Keratinocyte (primary cell): ENCODE results near the gene PLEKHH1. TPM values are rescaled to one million over a fixed set of nuclear protein-coding genes. Genes with fewer than 3 reads are reported as not detected.

Source experiments
- DNase-seq: peaks from one replicate; pipeline ENCODE4 v3.0.0-alpha.2; 2011; ENCODE audit warnings: low read depth, missing footprints, low spot score
- FAIRE-seq: peaks from 2 replicates; lab custom pipeline; 2011; peaks lifted over from hg19 to GRCh38; lab: Jason Lieb, UNC
- H2AFZ ChIP-seq: 2 replicates; pipeline ENCODE4 v1.6.0; 2012; ENCODE audit warnings: low read length, control low read depth, inconsistent platforms; ENCODE audit not compliant: control insufficient read depth
- H3K27ac ChIP-seq: 2 replicates; pipeline ENCODE4 v1.5.1; 2011; ENCODE audit warnings: low read length; ENCODE audit not compliant: control insufficient read depth, insufficient read depth
- H3K27me3 ChIP-seq: 3 replicates; pipeline ENCODE4 v1.6.0; 2011; ENCODE audit warnings: low read length; ENCODE audit not compliant: control insufficient read depth, insufficient read depth; ENCODE audit errors: extremely low read depth
- H3K36me3 ChIP-seq, 2 experiments: 2 replicates in 1 of 2; 3 replicates in 1 of 2; pipeline ENCODE4 v1.5.1; 2011; ENCODE audit warnings: low read length in 2 of 2, mild to moderate bottlenecking in 1 of 2; ENCODE audit not compliant: control insufficient read depth in 2 of 2, insufficient read depth in 2 of 2; ENCODE audit errors: extremely low read depth in 1 of 2
- H3K4me1 ChIP-seq: 3 replicates; pipeline ENCODE4 v1.5.1; 2011; ENCODE audit warnings: low read length; ENCODE audit not compliant: control insufficient read depth, insufficient read depth; ENCODE audit errors: extremely low read depth
- H3K4me2 ChIP-seq: 3 replicates; pipeline ENCODE4 v1.6.0; 2011; ENCODE audit warnings: low read depth, low read length; ENCODE audit not compliant: control insufficient read depth, insufficient read depth; ENCODE audit errors: extremely low read depth
- H3K4me3 ChIP-seq, 3 experiments: fragments of 200-600 bp in 1 of 3; sonication (generic) in 1 of 3; 2 replicates in 2 of 3; 3 replicates in 1 of 3; pipeline ENCODE4 v1.5.1; 2011 to 2016; ENCODE audit warnings: low read length in 3 of 3, mild to moderate bottlenecking in 3 of 3, control low read depth in 2 of 3, inconsistent platforms in 1 of 3, low read depth in 1 of 3, mixed read lengths in 1 of 3, mixed run types in 1 of 3, moderate library complexity in 1 of 3; ENCODE audit not compliant: control insufficient read depth in 2 of 3, insufficient read depth in 2 of 3; ENCODE audit errors: extremely low read depth in 1 of 3
- H3K79me2 ChIP-seq: 2 replicates; pipeline ENCODE4 v1.6.0; 2012; ENCODE audit warnings: low read length; ENCODE audit not compliant: control insufficient read depth, insufficient read depth
- H3K9ac ChIP-seq: 3 replicates; pipeline ENCODE4 v1.6.0; 2011; ENCODE audit warnings: low read length; ENCODE audit not compliant: control insufficient read depth, insufficient read depth; ENCODE audit errors: extremely low read depth
- H3K9me1 ChIP-seq: 3 replicates; pipeline ENCODE4 v1.6.0; 2011; ENCODE audit warnings: low read length; ENCODE audit not compliant: control insufficient read depth, insufficient read depth; ENCODE audit errors: extremely low read depth
- H3K9me3 ChIP-seq: 2 replicates; pipeline ENCODE4 v1.5.1; 2012; ENCODE audit warnings: low read depth, low read length; ENCODE audit not compliant: control insufficient read depth
- H4K20me1 ChIP-seq: 3 replicates; pipeline ENCODE4 v1.6.0; 2011; ENCODE audit warnings: low read length; ENCODE audit not compliant: control insufficient read depth, insufficient read depth; ENCODE audit errors: extremely low read depth
- CTCF ChIP-seq, 3 experiments: IDR thresholded peaks in 1 of 3; conservative IDR thresholded peaks in 1 of 3; optimal IDR thresholded peaks in 1 of 3; 2 replicates in 2 of 3; 3 replicates in 1 of 3; pipeline versions ENCODE3 to v1.5.1; 2011; ENCODE audit warnings: low read length in 3 of 3, mild to moderate bottlenecking in 3 of 3, moderate library complexity in 2 of 3, control low read depth in 1 of 3, inconsistent platforms in 1 of 3; ENCODE audit not compliant: insufficient read depth in 2 of 3; ENCODE audit errors: extremely low read depth in 1 of 3
- EZH2 ChIP-seq: IDR thresholded peaks from one replicate; pipeline ENCODE4 v1.6.1; 2012; ENCODE audit warnings: inconsistent platforms, mild to moderate bottlenecking, low read length, moderate library complexity
- dilution Hi-C: fragments of 300-500 bp; cut with MboI; formaldehyde crosslinking; loops from one replicate; pipeline ENCODE4 v1.7.0; 2020; ENCODE audit warnings: low sequenced_read_pairs; ENCODE audit not compliant: extremely low pct_ligation_motif_present
- polyA plus RNA-seq, 5 experiments: library from polyadenylated mRNA; depleted of rRNA in 3 of 5; stranded (reverse) in 3 of 5; stranded (forward) in 1 of 5; unstranded in 1 of 5; fragments of >200 nt; gene quantifications; 1 replicate in 1 of 5; 2 replicates in 3 of 5; 3 replicates in 1 of 5; pipeline versions ENCODE4 v1.2.1 to v1.2.3, GENCODE V29; 2011 to 2012; ENCODE audit warnings: missing spikeins in 2 of 5, low read depth in 1 of 5, low replicate concordance in 1 of 5

The PLEKHH1 gene
- polyA plus RNA-seq, 1 donor (not counting 4 experiments of a cell fraction or from before 2014, with no cell fraction given), result 4.4 TPM

- no peaks in the 10 kb centered on the region for H3K9me3 ChIP-seq
- no peak for FAIRE-seq
- DNase-seq, result no peak
- TF ChIP-seq EZH2 (no peak), CTCF (optimal IDR thresholded peaks at IDR 0.05 in 1 of 3, IDR thresholded peaks at IDR 0.05 in 1 of 3, conservative IDR thresholded peaks at IDR 0.05 in 1 of 3; ENCODE audit: extremely low read depth in 1 of 3, insufficient read depth in 2 of 3, low read length in 3 of 3) (no peak)
- H3K4me2 ChIP-seq, result no peak overlapping the region
- dilution Hi-C loops, result no loop called here
- no peaks in the 10 kb centered on the region for H4K20me1 ChIP-seq
- peaks cover 1% of the 10 kb centered on the region for H3K4me1 ChIP-seq
- no peak overlapping the region for H3K4me3 ChIP-seq
- no peak overlapping the region for H3K27ac ChIP-seq
- H3K9me1 ChIP-seq, result no peaks in the 10 kb centered on the region
- no peaks in the 10 kb centered on the region for H3K36me3 ChIP-seq
- no peaks in the 10 kb centered on the region for H3K79me2 ChIP-seq
- H3K27me3 ChIP-seq, result no peaks in the 10 kb centered on the region
- H3K9ac ChIP-seq, result no peak overlapping the region
- H2AFZ ChIP-seq, result no peak overlapping the region
These were observed 97.8 kb downstream of the PLEKHH1 start for GRCh38 chr14:67630938-67631337.

GRCh38 chr14:67633451-67634147 is 100.5 kb downstream of the PLEKHH1 start:
- Histone ChIP-seq H3K9me1 (no peaks in the 10 kb centered on the region), H2AFZ (no peak overlapping the region), H3K9me3 (no peaks in the 10 kb centered on the region), H3K4me3 (no peak overlapping the region), H3K27me3 (no peaks in the 10 kb centered on the region), H3K36me3 (no peaks in the 10 kb centered on the region), H3K79me2 (no peaks in the 10 kb centered on the region), H3K27ac (no peak overlapping the region), H3K4me1 (peaks cover 9% of the 10 kb centered on the region), H3K4me2 (no peak overlapping the region), H4K20me1 (no peaks in the 10 kb centered on the region), H3K9ac (no peak overlapping the region)
- no peak for DNase-seq
- dilution Hi-C loops, result no loop called here
- TF ChIP-seq EZH2 (no peak), CTCF (optimal IDR thresholded peaks at IDR 0.05 in 1 of 3, IDR thresholded peaks at IDR 0.05 in 1 of 3, conservative IDR thresholded peaks at IDR 0.05 in 1 of 3; ENCODE audit: extremely low read depth in 1 of 3, insufficient read depth in 2 of 3, low read length in 3 of 3) (no peak)
- no peak for FAIRE-seq
